HUES64 (cell line): Measurements from ENCODE around the gene CREG2.

Experiments
- H3K27ac ChIP-seq: 2 replicates; pipeline ENCODE4 v1.7.0; 2013; ENCODE audit warnings: low read depth, low read length, inconsistent platforms
- H3K27me3 ChIP-seq: 2 replicates; pipeline ENCODE4 v1.6.1; 2013; ENCODE audit warnings: mild to moderate bottlenecking, low read length; ENCODE audit not compliant: insufficient read depth
- H3K36me3 ChIP-seq: 2 replicates; pipeline ENCODE4 v1.6.1; 2013; ENCODE audit warnings: mild to moderate bottlenecking, low read length; ENCODE audit not compliant: insufficient read depth
- H3K4me1 ChIP-seq: 2 replicates; pipeline ENCODE4 v1.6.1; 2013; ENCODE audit warnings: mild to moderate bottlenecking, low read length, moderate library complexity; ENCODE audit not compliant: insufficient read depth
- H3K4me3 ChIP-seq: 2 replicates; pipeline ENCODE4 v1.5.1; 2013; ENCODE audit warnings: mild to moderate bottlenecking, low read length, moderate library complexity
- H3K9ac ChIP-seq: 2 replicates; pipeline ENCODE4 v1.6.1; 2013; ENCODE audit warnings: mild to moderate bottlenecking, low read depth, low read length
- H3K9me3 ChIP-seq: 2 replicates; pipeline ENCODE4 v1.6.1; 2013; ENCODE audit warnings: low read depth, low read length; ENCODE audit not compliant: insufficient read depth
- WGBS: fragments of 150-250, 120-280 bp; methylation state at CpG from one replicate; pipeline ENCODE4 v1.1.7; 2013; ENCODE audit warnings: missing lambda C conversion rate; 5-methylcytosine and 5-hydroxymethylcytosine counted together

Gene CREG2

GRCh38 chr2:101408925-101409324, 21.6 kb upstream of the CREG2 start:
- Histone ChIP-seq H3K36me3 (no peaks in the 10 kb centered on the region), H3K9ac (no peak overlapping the region), H3K9me3 (no peaks in the 10 kb centered on the region), H3K4me1 (no peaks in the 10 kb centered on the region), H3K27me3 (no peaks in the 10 kb centered on the region), H3K4me3 (no peak overlapping the region), H3K27ac (no peak overlapping the region)
- 86% methylated on average over 6 of the region's 6 CpGs for WGBS

- Histone ChIP-seq H3K27ac (no peak overlapping the region), H3K4me3 (no peak overlapping the region), H3K9ac (no peak overlapping the region), H3K9me3 (no peaks in the 10 kb centered on the region), H3K4me1 (peaks cover 2% of the 10 kb centered on the region; the same call in 1 of the 2 replicates), H3K36me3 (no peaks in the 10 kb centered on the region), H3K27me3 (no peaks in the 10 kb centered on the region)
- 92% methylated on average over 3 of the region's 7 CpGs for WGBS
These were observed 18.1 kb upstream of the CREG2 start for GRCh38 chr2:101405351-101405899.

GRCh38 chr2:101403745-101404144, 16.4 kb upstream of the CREG2 start:
- Histone ChIP-seq H3K9me3 (no peaks in the 10 kb centered on the region), H3K27ac (no peak overlapping the region), H3K4me3 (no peak overlapping the region), H3K4me1 (peaks cover 11% of the 10 kb centered on the region; the same call in 1 of the 2 replicates), H3K27me3 (no peaks in the 10 kb centered on the region), H3K36me3 (no peaks in the 10 kb centered on the region), H3K9ac (no peak overlapping the region)
- no CpG with 5 or more reads among the region's 1 CpG for WGBS

- no peaks in the 10 kb centered on the region for H3K36me3 ChIP-seq
- 94% methylated on average over 6 of the region's 6 CpGs for WGBS
- no peaks in the 10 kb centered on the region for H3K9me3 ChIP-seq
- H3K27ac ChIP-seq = no peak overlapping the region
- peaks cover 11% of the 10 kb centered on the region; the same call in 1 of the 2 replicates for H3K4me1 ChIP-seq
- no peak overlapping the region for H3K9ac ChIP-seq
- no peaks in the 10 kb centered on the region for H3K27me3 ChIP-seq
- H3K4me3 ChIP-seq = no peak overlapping the region
These were observed 15.3 kb upstream of the CREG2 start for GRCh38 chr2:101402630-101403029.

GRCh38 chr2:101401906-101402305, 14.6 kb upstream of the CREG2 start:
- Histone ChIP-seq H3K27ac (no peak overlapping the region), H3K9me3 (no peaks in the 10 kb centered on the region), H3K4me3 (no peak overlapping the region), H3K36me3 (no peaks in the 10 kb centered on the region), H3K9ac (no peak overlapping the region), H3K4me1 (peaks cover 11% of the 10 kb centered on the region; the same call in 1 of the 2 replicates), H3K27me3 (no peaks in the 10 kb centered on the region)
- WGBS = 79% methylated on average over 4 of the region's 5 CpGs

GRCh38 chr2:101401326-101401665, 14.0 kb upstream of the CREG2 start:
- no peak overlapping the region for H3K4me3 ChIP-seq
- no peak overlapping the region for H3K9ac ChIP-seq
- no peaks in the 10 kb centered on the region for H3K36me3 ChIP-seq
- no peaks in the 10 kb centered on the region for H3K27me3 ChIP-seq
- H3K27ac ChIP-seq = no peak overlapping the region
- H3K4me1 ChIP-seq = peaks cover 11% of the 10 kb centered on the region; the same call in 1 of the 2 replicates
- WGBS = 94% methylated on average over 8 of the region's 8 CpGs
- no peaks in the 10 kb centered on the region for H3K9me3 ChIP-seq

GRCh38 chr2:101400506-101401325, 13.4 kb upstream of the CREG2 start:
- no peak overlapping the region for H3K9ac ChIP-seq
- peaks cover 11% of the 10 kb centered on the region; the same call in 1 of the 2 replicates for H3K4me1 ChIP-seq
- no peaks in the 10 kb centered on the region for H3K9me3 ChIP-seq
- no peaks in the 10 kb centered on the region for H3K27me3 ChIP-seq
- H3K27ac ChIP-seq = no peak overlapping the region
- no peak overlapping the region for H3K4me3 ChIP-seq
- 78% methylated on average over 18 of the region's 18 CpGs for WGBS
- no peaks in the 10 kb centered on the region for H3K36me3 ChIP-seq

- Histone ChIP-seq H3K4me1 (peaks cover 11% of the 10 kb centered on the region; the same call in 1 of the 2 replicates), H3K9me3 (no peaks in the 10 kb centered on the region), H3K36me3 (no peaks in the 10 kb centered on the region), H3K27ac (no peak overlapping the region), H3K4me3 (no peak overlapping the region), H3K27me3 (no peaks in the 10 kb centered on the region), H3K9ac (no peak overlapping the region)
- 82% methylated on average over 8 of the region's 8 CpGs for WGBS
These were observed 12.7 kb upstream of the CREG2 start for GRCh38 chr2:101400048-101400447.

GRCh38 chr2:101399021-101399799, 11.9 kb upstream of the CREG2 start:
- Histone ChIP-seq H3K9ac (no peak overlapping the region), H3K4me3 (no peak overlapping the region), H3K27ac (no peak overlapping the region), H3K4me1 (peaks cover 11% of the 10 kb centered on the region; the same call in 1 of the 2 replicates), H3K36me3 (no peaks in the 10 kb centered on the region), H3K9me3 (no peaks in the 10 kb centered on the region), H3K27me3 (no peaks in the 10 kb centered on the region)
- WGBS = 85% methylated on average over 11 of the region's 11 CpGs

- Histone ChIP-seq H3K4me3 (no peak overlapping the region), H3K9ac (no peak overlapping the region), H3K4me1 (peaks cover 11% of the 10 kb centered on the region; the same call in 1 of the 2 replicates), H3K27me3 (no peaks in the 10 kb centered on the region), H3K9me3 (no peaks in the 10 kb centered on the region), H3K27ac (no peak overlapping the region), H3K36me3 (no peaks in the 10 kb centered on the region)
- 78% methylated on average over 9 of the region's 10 CpGs for WGBS
These were observed 11.0 kb upstream of the CREG2 start for GRCh38 chr2:101398116-101398821.
